GM18951 (cell line): Measurements from ENCODE around the gene GNG7.
"Not testable (repeated sequence)": the region's sequence is repeated elsewhere in the genome, so short reads cannot be mapped to it uniquely, and the experiment has no call there.

Source experiments
- POLR2A ChIP-seq: IDR thresholded peaks from 4 replicates; pipeline ENCODE4 v1.6.1; 2011; ENCODE audit warnings: mild to moderate bottlenecking; ENCODE audit not compliant: insufficient read length, insufficient read depth; ENCODE audit errors: extremely low read depth
- in situ Hi-C: fragments of 300-500 bp; cut with MboI; formaldehyde crosslinking; loops from one replicate; pipeline ENCODE4 v1.12.0; 2022; ENCODE audit warnings: low sequenced_read_pairs, mixed read lengths, inconsistent platforms; ENCODE audit not compliant: unreplicated experiment

The GNG7 gene

DNA sequence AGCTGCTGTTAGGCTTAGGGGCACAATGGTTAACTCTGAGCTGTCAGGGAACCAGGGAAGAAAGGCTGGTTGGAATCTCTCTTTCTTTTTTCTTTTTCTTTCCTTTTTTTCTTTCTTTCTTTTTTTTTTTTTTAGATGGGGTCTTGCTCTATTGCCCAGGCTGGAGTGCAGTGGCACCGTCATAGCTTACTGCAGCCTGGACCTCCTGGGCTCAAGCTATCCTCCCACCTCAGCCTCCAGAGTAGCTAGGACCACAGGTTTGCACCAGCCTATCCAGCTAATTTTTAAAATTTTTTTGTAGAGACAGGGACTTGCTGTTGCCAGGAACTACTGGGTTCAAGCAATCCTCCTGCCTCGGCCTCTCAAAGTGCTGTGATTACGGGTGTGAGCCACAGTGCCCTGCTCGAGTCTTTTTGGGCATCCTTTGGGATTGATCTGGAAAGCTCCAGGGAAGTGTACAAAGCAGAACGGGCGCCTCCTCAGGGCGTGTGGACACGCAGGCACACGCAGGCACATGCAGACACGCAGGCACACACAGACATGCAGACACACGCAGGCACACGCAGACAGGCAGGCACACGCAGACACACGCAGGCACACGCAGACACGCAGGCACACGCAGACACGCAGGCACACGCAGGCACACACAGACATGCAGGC, 127.4 kb downstream of the GNG7 start:
- in situ Hi-C loops, result no loop called here
- TF ChIP-seq POLR2A, result no peak

DNA sequence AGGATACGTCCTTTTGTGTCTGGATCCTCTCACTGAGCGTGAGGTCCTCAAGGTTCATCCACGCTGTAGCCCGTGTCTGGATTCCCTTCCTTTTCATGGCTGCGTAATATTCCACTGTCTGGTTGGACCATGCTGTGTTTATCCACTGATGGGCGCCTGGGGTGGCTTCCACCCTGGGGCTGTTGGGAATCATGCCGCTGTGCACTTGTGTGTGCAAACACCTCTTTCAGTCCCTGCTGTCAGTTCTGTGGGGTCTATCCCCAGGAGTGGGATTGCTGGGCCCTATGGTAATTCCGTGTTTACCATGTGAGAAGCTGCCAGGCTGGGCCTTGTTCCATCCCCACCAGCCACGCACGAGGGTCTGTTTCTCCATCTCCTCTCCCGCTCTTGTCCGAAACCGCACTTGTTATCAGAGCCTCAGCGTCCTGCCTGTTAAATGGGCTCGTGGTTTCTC, 128.0 kb downstream of the GNG7 start:
- no peak for TF ChIP-seq POLR2A
- in situ Hi-C loops, result no loop called here

GRCh38 chr19:2573916-2574315, 128.6 kb downstream of the GNG7 start:
- TF ChIP-seq POLR2A, result no peak
- in situ Hi-C loops, result no loop called here

DNA sequence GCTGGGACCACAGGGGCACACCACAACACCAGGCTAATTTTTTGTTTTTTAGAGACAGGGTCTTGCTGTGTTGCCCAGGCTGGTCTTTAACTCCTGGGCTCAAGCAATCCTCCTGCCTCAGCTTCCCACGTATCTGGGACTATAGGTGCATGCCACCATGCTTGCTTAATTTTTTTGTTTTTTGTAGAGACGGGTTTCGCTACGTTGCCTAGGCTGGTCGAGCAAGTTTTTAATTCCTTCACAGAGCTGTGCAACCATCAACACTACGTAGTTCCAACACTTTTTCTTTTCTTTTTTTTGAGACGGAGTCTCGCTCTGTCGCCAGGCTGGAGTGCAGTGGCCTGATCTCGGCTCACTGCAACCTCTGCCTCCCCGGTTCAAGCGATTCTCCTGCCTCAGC, 130.3 kb downstream of the GNG7 start:
- in situ Hi-C loops, result not testable (repeated sequence)

- in situ Hi-C loops, result no loop called here
- TF ChIP-seq POLR2A, result no peak
These were observed 132.7 kb downstream of the GNG7 start for GRCh38 chr19:2569596-2570465.

DNA sequence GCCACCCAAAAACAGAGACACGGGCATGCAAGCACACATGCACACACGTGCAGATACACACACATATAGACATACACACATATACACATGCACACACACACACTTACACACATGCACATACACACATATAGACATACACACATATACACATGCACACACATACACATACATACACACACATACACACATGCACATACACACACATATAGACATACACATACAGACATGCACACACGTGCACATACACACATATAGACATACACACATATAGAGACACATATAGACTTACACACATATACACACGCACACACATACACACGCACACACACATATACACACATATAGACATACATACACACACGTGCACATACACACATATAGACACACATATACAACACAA, 134.5 kb downstream of the GNG7 start:
- no peak for TF ChIP-seq POLR2A
- in situ Hi-C loops, result no loop called here

DNA sequence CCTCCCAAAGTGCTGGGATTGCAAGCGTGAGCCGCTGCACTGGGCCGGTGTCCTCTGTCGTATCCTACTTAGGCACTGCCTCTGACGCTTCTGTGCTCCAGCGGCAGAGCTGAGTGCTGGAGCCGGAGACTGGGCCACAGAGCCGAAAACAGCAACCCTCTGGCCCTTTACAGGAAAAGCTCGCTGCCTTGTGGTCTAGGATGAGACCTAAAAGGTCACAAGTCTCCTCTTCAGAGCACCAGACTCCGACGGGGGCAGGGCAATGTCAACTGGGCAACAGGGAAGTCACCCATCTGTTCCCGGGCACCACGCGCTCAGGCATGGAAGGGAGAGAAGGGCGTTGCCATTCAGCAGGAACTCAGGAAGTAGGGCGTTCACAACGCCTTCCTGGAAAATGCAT, 134.9 kb downstream of the GNG7 start:
- in situ Hi-C loops, result no loop called here
- TF ChIP-seq POLR2A, result no peak

GRCh38 chr19:2563546-2563945, 138.9 kb downstream of the GNG7 start:
- in situ Hi-C loops, result not testable (repeated sequence)

GRCh38 chr19:2561895-2562294, 140.6 kb downstream of the GNG7 start:
- in situ Hi-C loops, result no loop called here
- peak; percentile 33 for TF ChIP-seq POLR2A

DNA sequence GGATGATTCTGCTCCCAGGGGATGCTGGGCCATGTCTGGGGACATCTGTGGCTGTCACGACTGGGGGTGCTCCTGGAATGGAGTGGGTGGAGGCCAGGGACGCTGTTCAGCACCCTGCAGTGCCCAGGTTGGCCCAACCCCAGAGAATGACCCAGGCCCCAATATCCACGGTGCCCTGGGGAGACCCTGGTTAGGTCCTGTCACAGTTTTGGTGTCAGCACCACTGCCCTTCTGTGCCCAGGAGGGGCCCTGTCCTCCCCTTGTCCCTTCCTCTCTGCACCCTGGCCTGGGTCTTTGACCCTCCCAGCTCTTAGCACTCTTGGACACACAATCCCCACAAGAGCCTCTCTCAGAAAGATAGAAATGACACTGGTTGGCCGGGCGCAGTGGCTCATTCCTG, 141.3 kb downstream of the GNG7 start:
- in situ Hi-C loops, result no loop called here
- no peak for TF ChIP-seq POLR2A

DNA sequence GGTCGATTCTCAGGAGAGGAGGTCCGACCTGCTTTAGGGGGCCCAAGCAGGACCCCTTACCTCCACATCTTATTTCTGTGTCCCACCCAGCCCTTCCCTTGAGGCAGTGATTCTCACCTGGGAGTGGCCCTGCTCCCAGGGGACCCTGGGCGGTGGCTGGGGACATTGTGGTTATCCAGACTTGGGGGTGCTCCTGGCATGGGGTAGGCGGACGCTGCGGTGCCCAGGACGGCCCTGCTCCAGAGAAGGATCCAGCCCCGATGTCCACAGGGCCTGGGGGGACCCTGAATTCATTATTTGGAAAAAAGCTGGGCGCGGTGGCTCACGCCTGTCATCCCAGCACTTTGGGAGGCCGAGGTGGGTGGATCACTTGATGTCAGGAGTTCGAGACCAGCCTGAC, 142.1 kb downstream of the GNG7 start:
- in situ Hi-C loops, result no loop called here
- TF ChIP-seq POLR2A, result no peak

DNA sequence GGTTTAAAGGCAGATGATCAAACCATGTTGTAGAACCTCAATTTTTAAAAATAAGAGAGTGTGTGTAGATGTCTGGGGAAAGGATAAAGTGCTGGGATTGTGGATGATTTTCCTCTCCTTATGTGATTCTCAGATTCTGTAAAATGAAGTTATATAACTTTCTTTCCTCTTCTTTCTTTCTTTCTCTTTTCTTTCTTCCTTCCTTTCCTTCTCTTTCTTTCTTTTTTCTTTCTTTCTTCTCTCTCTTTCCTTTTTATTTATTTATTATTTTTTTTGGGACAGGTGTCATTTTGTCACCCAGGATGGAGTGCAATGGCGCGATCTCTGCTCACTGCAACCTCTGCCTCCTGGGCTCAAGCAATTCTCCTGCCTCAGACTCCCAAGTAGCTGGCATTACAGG, 144.0 kb downstream of the GNG7 start:
- in situ Hi-C loops, result no loop called here

GRCh38 chr19:2558131-2558530, 144.4 kb downstream of the GNG7 start:
- in situ Hi-C loops, result not testable (repeated sequence)

More for the DNA sequence above, 144.0 kb downstream of the GNG7 start:
- no peak for TF ChIP-seq POLR2A

DNA sequence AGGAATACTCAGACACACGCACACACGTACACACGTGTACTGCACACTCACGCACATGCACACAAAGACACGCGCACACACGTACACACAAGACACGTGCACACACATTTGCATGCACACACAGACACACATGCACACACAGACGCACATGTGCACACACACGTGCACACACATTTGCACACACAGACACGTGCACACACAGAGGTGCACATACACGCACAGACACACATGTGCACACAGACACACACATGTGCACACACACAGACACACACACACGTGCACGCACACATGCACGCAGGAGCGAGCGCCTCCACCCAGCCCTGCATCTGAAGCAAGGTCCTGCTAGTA, 145.4 kb downstream of the GNG7 start:
- no peak for TF ChIP-seq POLR2A
- in situ Hi-C loops, result no loop called here

DNA sequence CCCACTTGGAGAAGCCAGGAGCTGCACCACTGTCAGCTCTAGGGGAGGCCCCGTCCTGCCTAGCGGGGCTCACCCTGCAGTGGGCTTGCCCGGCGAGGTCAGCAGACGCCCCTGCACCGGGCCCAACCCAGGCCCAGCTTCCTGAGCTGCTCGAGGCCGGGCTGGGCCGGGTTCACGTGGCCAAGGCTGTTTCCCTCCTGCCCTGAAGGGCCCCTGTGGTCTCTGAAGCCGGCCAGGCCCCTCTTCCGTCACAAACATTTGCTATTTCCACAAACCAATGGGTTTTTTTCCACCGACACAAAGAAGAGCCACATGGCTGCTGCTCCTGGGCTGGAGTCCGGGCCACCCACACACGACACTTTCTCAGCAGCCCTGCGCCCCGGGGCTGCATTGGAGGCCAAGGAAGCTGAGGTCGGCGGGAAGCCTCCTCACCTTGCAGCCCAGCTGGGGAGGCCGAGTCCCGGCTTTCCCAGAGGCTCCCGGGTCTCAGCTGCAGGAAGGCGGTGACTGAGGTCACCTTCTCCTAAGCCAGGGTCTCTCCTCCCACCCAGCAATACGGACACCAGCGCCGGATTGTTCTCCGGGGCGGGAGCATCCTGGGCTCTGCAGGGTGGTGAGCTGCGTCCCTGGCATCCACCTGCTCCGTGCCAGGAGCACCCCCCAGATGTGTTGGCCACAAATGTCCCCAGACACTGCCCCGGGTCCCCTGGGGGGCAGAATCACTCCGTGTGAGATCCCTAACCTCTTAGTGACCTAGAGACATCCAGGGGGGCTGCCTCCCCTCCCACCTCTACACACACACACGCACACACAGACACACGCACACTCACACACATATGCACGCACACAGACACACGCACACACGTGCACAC, 146.0 kb downstream of the GNG7 start:
- no peak for TF ChIP-seq POLR2A
- in situ Hi-C loops, result no loop called here
